ENCODE measurements around the gene OMA1. TPM values are rescaled to one million over a fixed set of nuclear protein-coding genes. Genes with fewer than 3 reads are reported as not detected.

Gene OMA1
- total RNA-seq, 4 donors from 2014 or later, result 17.1 to 32.2 (median 29.0) TPM

DNA sequence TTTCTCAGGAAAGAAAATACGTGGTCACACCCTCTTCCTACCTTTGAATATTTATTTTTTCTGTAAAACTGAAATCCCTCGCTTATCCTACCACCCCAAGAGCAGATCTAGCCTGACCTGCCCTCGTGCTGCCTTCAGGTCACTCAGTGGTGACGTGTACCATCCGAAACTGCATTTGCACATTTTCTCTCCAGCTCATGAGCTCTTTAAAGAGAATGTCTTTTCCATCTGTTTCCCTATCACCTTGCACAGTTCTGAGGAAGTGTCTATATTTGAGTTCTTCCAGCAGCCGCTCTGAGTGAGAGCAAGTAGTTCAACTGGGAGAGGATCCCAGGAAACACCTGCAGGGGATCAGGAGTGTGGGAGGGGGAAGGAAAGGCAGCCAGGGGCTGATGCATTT lies 91.7 kb downstream of the OMA1 start:
- Histone ChIP-seq H3K9me3 (no peaks in the 10 kb centered on the region), H3K4me3 (no peak overlapping the region), H3K27me3 (no peaks in the 10 kb centered on the region), H3K27ac (no peak overlapping the region), H3K4me1 (no peaks in the 10 kb centered on the region), H3K36me3 (peaks cover 0 to 3% (median 0%) of the 10 kb centered on the region in 3 donors)
- WGBS, 2 donors, result 76 to 79% methylated on average over 6 of the region's 6 CpGs
- no peak for DNase-seq (ENCODE audit: low spot score in 2 of 2)
- TF ChIP-seq POLR2A (IDR thresholded peaks at IDR 0.05) (no peak), EP300 (IDR thresholded peaks at IDR 0.05) (no peak)
- TF ChIP-seq, protein P1, sequence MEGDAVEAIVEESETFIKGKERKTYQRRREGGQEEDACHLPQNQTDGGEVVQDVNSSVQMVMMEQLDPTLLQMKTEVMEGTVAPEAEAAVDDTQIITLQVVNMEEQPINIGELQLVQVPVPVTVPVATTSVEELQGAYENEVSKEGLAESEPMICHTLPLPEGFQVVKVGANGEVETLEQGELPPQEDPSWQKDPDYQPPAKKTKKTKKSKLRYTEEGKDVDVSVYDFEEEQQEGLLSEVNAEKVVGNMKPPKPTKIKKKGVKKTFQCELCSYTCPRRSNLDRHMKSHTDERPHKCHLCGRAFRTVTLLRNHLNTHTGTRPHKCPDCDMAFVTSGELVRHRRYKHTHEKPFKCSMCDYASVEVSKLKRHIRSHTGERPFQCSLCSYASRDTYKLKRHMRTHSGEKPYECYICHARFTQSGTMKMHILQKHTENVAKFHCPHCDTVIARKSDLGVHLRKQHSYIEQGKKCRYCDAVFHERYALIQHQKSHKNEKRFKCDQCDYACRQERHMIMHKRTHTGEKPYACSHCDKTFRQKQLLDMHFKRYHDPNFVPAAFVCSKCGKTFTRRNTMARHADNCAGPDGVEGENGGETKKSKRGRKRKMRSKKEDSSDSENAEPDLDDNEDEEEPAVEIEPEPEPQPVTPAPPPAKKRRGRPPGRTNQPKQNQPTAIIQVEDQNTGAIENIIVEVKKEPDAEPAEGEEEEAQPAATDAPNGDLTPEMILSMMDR (IDR thresholded peaks at IDR 0.05), result no peak

DNA sequence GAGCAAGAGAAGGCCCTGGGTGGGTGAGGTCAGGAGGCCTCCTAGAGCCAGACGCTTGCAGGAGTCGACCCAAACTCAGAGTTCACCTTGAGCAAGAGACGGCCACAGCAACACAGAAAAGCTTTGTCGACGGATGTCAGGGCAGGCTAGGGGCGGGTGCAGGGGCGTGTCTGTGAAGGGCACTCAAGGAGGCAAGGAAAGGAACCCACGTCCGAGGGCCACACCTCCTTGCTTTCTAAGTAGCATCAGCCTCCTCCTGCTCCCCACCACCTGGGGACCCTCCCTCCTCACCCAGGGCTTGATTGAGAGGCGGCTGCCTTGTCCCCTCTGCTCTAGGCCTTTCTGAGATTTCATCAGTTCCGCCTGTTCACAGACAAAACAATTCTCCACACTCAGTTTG lies 92.1 kb downstream of the OMA1 start:
- no peaks in the 10 kb centered on the region for H3K27me3 ChIP-seq
- no peak overlapping the region for H3K4me3 ChIP-seq
- no peaks in the 10 kb centered on the region for H3K9me3 ChIP-seq
- no peaks in the 10 kb centered on the region for H3K4me1 ChIP-seq
- H3K27ac ChIP-seq, result no peak overlapping the region
- no peaks in the 10 kb centered on the region for H3K36me3 ChIP-seq
- 46 to 59% methylated on average over 11 of the region's 11 CpGs for WGBS, 2 donors
- DNase-seq (ENCODE audit: low spot score in 2 of 2), result no peak
- TF ChIP-seq, protein P1 (IDR thresholded peaks at IDR 0.05), result no peak
- TF ChIP-seq EP300 (IDR thresholded peaks at IDR 0.05), result no peak
- no peak for TF ChIP-seq POLR2A (IDR thresholded peaks at IDR 0.05)

DNA sequence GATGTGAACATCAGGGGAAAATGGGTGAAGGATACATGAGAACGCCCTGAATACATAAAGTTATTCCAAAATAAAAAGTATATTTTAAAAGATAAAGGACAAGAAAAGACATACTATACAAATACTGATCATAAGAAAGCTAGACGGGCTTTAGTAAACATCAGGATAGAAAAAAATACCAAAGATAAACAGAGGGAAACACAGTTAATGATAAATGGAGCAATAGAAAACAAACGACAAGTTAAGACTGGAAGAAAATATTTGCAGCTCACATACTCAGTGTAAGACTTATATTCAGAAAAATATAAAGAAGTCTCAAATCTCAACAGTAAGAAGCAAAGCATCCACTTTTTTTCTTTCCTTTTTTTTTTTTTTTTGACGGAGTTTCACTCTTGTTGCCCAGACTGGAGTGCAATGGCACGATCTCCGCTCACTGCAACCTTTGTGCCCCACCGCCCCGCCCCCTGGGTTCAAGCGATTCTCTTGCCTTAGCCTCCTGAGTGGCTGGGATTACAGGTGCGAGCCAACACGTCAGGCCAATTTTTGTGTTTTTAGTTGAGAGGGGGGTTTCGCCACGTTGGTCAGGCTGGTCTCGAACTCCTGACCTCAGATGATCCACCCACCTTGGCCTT lies 94.8 kb downstream of the OMA1 start:
- H3K27ac ChIP-seq, result no peak overlapping the region
- H3K36me3 ChIP-seq, result peaks cover 0 to 4% (median 0%) of the 10 kb centered on the region in 3 donors
- H3K9me3 ChIP-seq, result no peaks in the 10 kb centered on the region
- H3K4me3 ChIP-seq, result no peak overlapping the region
- H3K4me1 ChIP-seq, result no peaks in the 10 kb centered on the region
- DNase-seq (ENCODE audit: low spot score in 2 of 2), result no peak
- no peaks in the 10 kb centered on the region for H3K27me3 ChIP-seq
- no peak for TF ChIP-seq POLR2A (IDR thresholded peaks at IDR 0.05)
- no peak for TF ChIP-seq EP300 (IDR thresholded peaks at IDR 0.05)
- TF ChIP-seq, protein P1 (IDR thresholded peaks at IDR 0.05), result no peak
- WGBS, 2 donors, result 87 to 89% methylated on average over 14 of the region's 14 CpGs

DNA sequence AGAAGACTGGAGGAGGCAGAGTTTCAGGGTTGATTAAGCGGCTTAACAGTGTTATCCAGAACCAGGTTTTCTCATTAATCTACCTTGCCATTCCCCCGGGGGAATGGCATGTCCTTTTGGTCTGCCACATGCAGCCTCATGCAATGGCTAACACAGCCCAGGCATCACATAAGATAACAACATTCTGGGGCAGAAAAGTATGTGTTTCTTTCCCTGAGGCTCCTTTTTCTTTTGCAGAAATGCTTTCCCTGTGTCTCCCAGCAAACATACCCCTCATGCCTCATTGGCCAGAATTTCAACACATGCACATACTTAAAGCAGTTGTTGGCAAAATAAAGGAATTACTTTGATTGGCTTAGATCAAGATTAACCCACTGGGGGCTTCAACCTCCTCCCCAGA lies 98.6 kb downstream of the OMA1 start:
- no peaks in the 10 kb centered on the region for H3K4me1 ChIP-seq
- 75 to 77% methylated on average over 2 of the region's 2 CpGs for WGBS, 2 donors
- H3K27me3 ChIP-seq, result no peaks in the 10 kb centered on the region
- DNase-seq (ENCODE audit: low spot score in 2 of 2), result no peak
- H3K4me3 ChIP-seq, result no peak overlapping the region
- no peak overlapping the region for H3K27ac ChIP-seq
- H3K36me3 ChIP-seq, result peaks cover 0 to 4% (median 0%) of the 10 kb centered on the region in 3 donors
- TF ChIP-seq POLR2A (IDR thresholded peaks at IDR 0.05), result no peak
- no peak for TF ChIP-seq EP300 (IDR thresholded peaks at IDR 0.05)
- TF ChIP-seq, protein P1 (IDR thresholded peaks at IDR 0.05), result no peak
- H3K9me3 ChIP-seq, result no peaks in the 10 kb centered on the region

DNA sequence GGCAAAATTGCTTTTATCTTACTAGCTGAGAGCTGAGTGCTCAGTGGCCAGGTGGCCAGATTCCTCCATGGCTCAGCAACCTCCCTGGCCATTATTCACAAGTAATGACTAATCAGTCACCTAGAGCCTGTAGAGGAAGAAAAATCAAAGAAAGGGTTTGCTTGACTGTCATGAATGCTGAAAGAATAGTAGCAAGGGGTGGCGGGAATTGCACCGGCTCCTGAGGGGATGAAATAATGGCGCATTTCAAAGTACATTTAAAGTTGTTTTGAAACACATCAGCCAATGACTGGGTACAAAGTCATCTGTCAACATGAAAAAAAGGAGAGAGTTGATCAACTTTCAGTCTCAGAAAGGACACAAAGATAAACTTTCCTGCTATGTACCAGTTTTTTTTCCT lies 99.5 kb downstream of the OMA1 start:
- H3K36me3 ChIP-seq, result peaks cover 0 to 6% (median 0%) of the 10 kb centered on the region in 3 donors
- DNase-seq (ENCODE audit: low spot score in 2 of 2), result no peak
- H3K4me1 ChIP-seq, result no peaks in the 10 kb centered on the region
- no peaks in the 10 kb centered on the region for H3K27me3 ChIP-seq
- TF ChIP-seq, protein P1 (IDR thresholded peaks at IDR 0.05), result no peak
- TF ChIP-seq POLR2A (IDR thresholded peaks at IDR 0.05) (no peak), EP300 (IDR thresholded peaks at IDR 0.05) (no peak)
- H3K27ac ChIP-seq, result no peak overlapping the region
- H3K9me3 ChIP-seq, result no peaks in the 10 kb centered on the region
- WGBS, 2 donors, result 79% methylated on average over 3 of the region's 3 CpGs
- no peak overlapping the region for H3K4me3 ChIP-seq
